Neural cell (in vitro differentiated cells): ENCODE data around the gene IQCH. TPM values are rescaled to one million over a fixed set of nuclear protein-coding genes. Genes with fewer than 3 reads are reported as not detected.
A peak's percentile ranks its signal among the peaks of the same experiment; 100 is the strongest.

Experiments used
- H2AFZ ChIP-seq: fragments of 200-600, 300-800 bp; sonication (generic), shearing (Covaris generic); 2 replicates; pipeline ENCODE4 v1.6.0; 2014; ENCODE audit warnings: low read depth, mild to moderate bottlenecking, antibody characterized with exemption, low read length, moderate library complexity
- H3F3A ChIP-seq: fragments of 200-600 bp; shearing (Covaris generic); 2 replicates; pipeline ENCODE4 v1.6.1; 2016; ENCODE audit warnings: mild to moderate bottlenecking, moderate library complexity, mixed read lengths, antibody characterized with exemption, low read length; ENCODE audit not compliant: insufficient read depth, poor library complexity, severe bottlenecking
- H3K27ac ChIP-seq: fragments of 200-600, 300-800 bp; sonication (generic), shearing (Covaris generic); 2 replicates; pipeline ENCODE4 v1.5.1; 2014; ENCODE audit warnings: mild to moderate bottlenecking, low read length, moderate library complexity
- H3K27me3 ChIP-seq: fragments of 300-800, 200-600 bp; sonication (generic), shearing (Covaris generic); 2 replicates; pipeline ENCODE4 v1.6.0; 2014; ENCODE audit warnings: mild to moderate bottlenecking, low read depth, low read length, moderate library complexity; ENCODE audit not compliant: insufficient read depth
- H3K36me3 ChIP-seq: fragments of 300-800, 200-600 bp; sonication (generic), shearing (Covaris generic); 2 replicates; pipeline ENCODE4 v1.5.1; 2014; ENCODE audit warnings: mild to moderate bottlenecking, antibody characterized with exemption, low read length, moderate library complexity; ENCODE audit not compliant: insufficient read depth
- H3K4me2 ChIP-seq: fragments of 300-800, 200-600 bp; sonication (generic), shearing (Covaris generic); 2 replicates; pipeline ENCODE4 v1.6.0; 2014; ENCODE audit warnings: mild to moderate bottlenecking, low read length
- H3K4me3 ChIP-seq: fragments of 300-800, 200-600 bp; sonication (generic), shearing (Covaris generic); 2 replicates; pipeline ENCODE4 v1.5.1; 2014; ENCODE audit warnings: mild to moderate bottlenecking, low read length, moderate library complexity
- H3K79me2 ChIP-seq: fragments of 200-600 bp; shearing (Covaris generic); replicated peaks from 2 replicates; pipeline ENCODE4 v1.6.0; 2014; ENCODE audit warnings: mild to moderate bottlenecking, low read length, moderate library complexity; ENCODE audit not compliant: insufficient read depth
- H3K9ac ChIP-seq: fragments of 300-800, 200-600 bp; sonication (generic), shearing (Covaris generic); 2 replicates; pipeline ENCODE4 v1.6.1; 2016; ENCODE audit warnings: mild to moderate bottlenecking, low read length, mixed read lengths
- H3K9me2 ChIP-seq: fragments of 200-600 bp; shearing (Covaris generic); 2 replicates; pipeline ENCODE4 v1.6.1; 2016; ENCODE audit warnings: mild to moderate bottlenecking, low read length, mixed read lengths; ENCODE audit not compliant: insufficient read depth
- H3K9me3 ChIP-seq: fragments of 200-600, 300-800 bp; sonication (generic), shearing (Covaris generic); 2 replicates; pipeline ENCODE4 v1.6.1; 2016; ENCODE audit warnings: mild to moderate bottlenecking, mixed run types, low read length, moderate library complexity, mixed read lengths
- H4K20me1 ChIP-seq: fragments of 200-600 bp; shearing (Covaris generic); 2 replicates; pipeline ENCODE4 v1.6.1; 2016; ENCODE audit warnings: mild to moderate bottlenecking, mixed run types; ENCODE audit not compliant: insufficient read depth
- CTCF ChIP-seq: fragments of 450-650 bp; IDR thresholded peaks from 2 replicates; pipeline ENCODE4 v1.5.1; 2014; ENCODE audit warnings: antibody characterized with exemption, mild to moderate bottlenecking, moderate library complexity; ENCODE audit not compliant: poor library complexity, severe bottlenecking
- EP300 ChIP-seq: fragments of 450-650 bp; conservative IDR thresholded peaks from 2 replicates; pipeline ENCODE4 v1.6.1; 2014; ENCODE audit warnings: antibody characterized with exemption, mild to moderate bottlenecking, moderate library complexity; ENCODE audit not compliant: poor library complexity, severe bottlenecking
- EZH2 ChIP-seq: fragments of 200-600, 300-800 bp; shearing (Covaris generic), sonication (generic); IDR thresholded peaks from 2 replicates; pipeline ENCODE4 v1.6.1; 2014; ENCODE audit warnings: antibody characterized with exemption, low read length, borderline replicate concordance, mild to moderate bottlenecking; ENCODE audit not compliant: insufficient read depth, poor library complexity, severe bottlenecking
- MXI1 ChIP-seq: fragments of 450-650 bp; conservative IDR thresholded peaks from 2 replicates; pipeline ENCODE4 v1.6.1; 2014; ENCODE audit warnings: antibody characterized with exemption, mild to moderate bottlenecking; ENCODE audit not compliant: poor library complexity, severe bottlenecking
- POLR2AphosphoS5 ChIP-seq: IDR thresholded peaks from 2 replicates; pipeline ENCODE4 v1.6.1; 2012
- RAD21 ChIP-seq: fragments of 450-650 bp; conservative IDR thresholded peaks from 2 replicates; pipeline ENCODE4 v1.6.1; 2014; ENCODE audit warnings: antibody characterized with exemption, mild to moderate bottlenecking, moderate library complexity
- REST ChIP-seq: IDR thresholded peaks from 2 replicates; pipeline ENCODE4 v1.6.1; 2012; ENCODE audit warnings: borderline replicate concordance
- SMC3 ChIP-seq: fragments of 450-650 bp; conservative IDR thresholded peaks from 2 replicates; pipeline ENCODE4 v1.6.1; 2014; ENCODE audit warnings: antibody characterized with exemption, mild to moderate bottlenecking, moderate library complexity; ENCODE audit not compliant: poor library complexity
- TAF1 ChIP-seq: IDR thresholded peaks from 2 replicates; pipeline ENCODE4 v1.6.1; 2012; ENCODE audit warnings: low read depth
- polyA plus RNA-seq: library from polyadenylated mRNA; depleted of rRNA; stranded (reverse); fragments of >200 nt; gene quantifications from 2 replicates; pipeline ENCODE4 v1.2.3, GENCODE V29; 2014

The IQCH gene
- polyA plus RNA-seq, 1 donor from 2014 or later: 2.8 TPM

- Histone ChIP-seq H4K20me1 (no peaks in the 10 kb centered on the region), H3K79me2 (no peaks in the 10 kb centered on the region), H3K27ac (peak overlapping the region; percentile 70), H3K4me2 (no peak overlapping the region), H3K27me3 (no peaks in the 10 kb centered on the region), H3F3A (no peaks in the 10 kb centered on the region), H3K9me2 (no peaks in the 10 kb centered on the region), H3K36me3 (no peaks in the 10 kb centered on the region), H3K4me3 (peak overlapping the region; percentile 17), H2AFZ (no peak overlapping the region), H3K9ac (peak overlapping the region; percentile 6), H3K9me3 (no peaks in the 10 kb centered on the region)
- no peak for TF ChIP-seq POLR2AphosphoS5
- TF ChIP-seq CTCF: no peak
- no peak for TF ChIP-seq EP300
- no peak for TF ChIP-seq MXI1
- no peak for TF ChIP-seq RAD21
- TF ChIP-seq TAF1: no peak
- no peak for TF ChIP-seq SMC3
- no peak for TF ChIP-seq REST
- no peak for TF ChIP-seq EZH2
These were observed 81.1 kb downstream of the IQCH start for GRCh38 chr15:67335534-67336222.

GRCh38 chr15:67340630-67341029 lies 86.0 kb downstream of the IQCH start:
- Histone ChIP-seq H3K36me3 (no peaks in the 10 kb centered on the region), H3K4me2 (no peak overlapping the region), H4K20me1 (no peaks in the 10 kb centered on the region), H3K9me3 (peaks cover 3% of the 10 kb centered on the region), H3K4me3 (no peak overlapping the region), H3F3A (no peaks in the 10 kb centered on the region), H3K27me3 (no peaks in the 10 kb centered on the region), H3K9me2 (no peaks in the 10 kb centered on the region), H3K9ac (no peak overlapping the region), H3K79me2 (no peaks in the 10 kb centered on the region), H3K27ac (no peak overlapping the region), H2AFZ (no peak overlapping the region)
- TF ChIP-seq MXI1 (no peak), EP300 (no peak), EZH2 (no peak), CTCF (no peak), POLR2AphosphoS5 (no peak), SMC3 (no peak), RAD21 (no peak), TAF1 (no peak), REST (no peak)
